DMS153 (cell line): Measurements from ENCODE around the gene BLVRA.
"Not testable (repeated sequence)": the region's sequence is repeated elsewhere in the genome, so short reads cannot be mapped to it uniquely, and the experiment has no call there.

Experiments used
- DNase-seq: peaks from one replicate; lab custom pipeline; 2025; lab: John Stamatoyannopoulos, UW

Gene BLVRA

DNA sequence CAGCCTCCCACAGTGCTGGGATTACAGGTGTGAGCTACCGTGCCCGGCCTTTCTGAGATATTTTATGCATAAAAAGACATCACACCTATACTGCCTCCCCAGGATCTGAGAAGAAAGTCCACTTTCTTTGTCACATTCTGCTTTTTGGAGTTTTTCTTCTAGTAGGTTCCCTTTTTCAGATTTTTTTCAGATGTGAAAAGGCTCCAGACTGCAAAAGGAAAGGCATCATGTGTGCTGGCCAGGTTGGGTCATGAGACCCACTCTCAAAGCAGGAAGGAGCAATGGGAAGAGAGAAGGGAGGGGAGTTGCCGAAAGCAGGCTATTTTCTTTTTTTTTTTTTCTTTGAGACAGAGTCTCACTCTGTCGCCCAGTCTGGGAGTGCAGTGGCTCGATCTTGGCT lies 10.8 kb downstream of the BLVRA start:
- no peak for DNase-seq

DNA sequence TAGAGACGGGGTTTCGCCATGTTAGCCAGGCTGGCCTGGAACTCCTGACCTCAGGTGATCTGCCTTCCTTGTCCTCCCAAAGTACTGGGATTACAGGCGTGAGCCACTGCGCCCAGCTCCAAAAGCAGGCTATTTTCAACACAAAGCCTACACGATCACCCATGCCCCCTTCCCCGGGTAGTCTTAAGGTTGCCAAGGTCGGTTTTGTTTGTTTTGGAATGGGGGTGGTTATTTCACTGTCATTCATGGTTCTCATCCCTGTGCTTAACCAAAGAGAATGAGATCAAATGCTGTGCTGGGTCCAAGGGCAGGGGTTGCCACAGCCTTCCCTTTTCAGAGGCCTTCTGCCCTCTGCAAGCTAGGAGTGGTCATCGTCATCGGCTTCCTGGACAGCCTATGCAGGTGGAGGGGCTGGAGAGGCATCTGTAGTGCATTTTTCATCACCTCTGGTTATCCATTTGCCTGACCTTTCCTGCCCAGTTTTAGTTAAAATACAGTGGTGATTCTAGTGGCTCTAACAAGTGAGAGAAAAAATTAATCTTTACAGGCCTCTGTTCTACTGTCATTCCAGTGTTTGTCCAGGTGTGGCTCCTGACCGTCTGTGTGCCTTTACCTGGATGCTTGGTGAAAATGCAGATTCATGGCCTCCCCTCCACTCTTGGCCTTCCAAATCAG lies 11.4 kb downstream of the BLVRA start:
- DNase-seq: no peak

DNA sequence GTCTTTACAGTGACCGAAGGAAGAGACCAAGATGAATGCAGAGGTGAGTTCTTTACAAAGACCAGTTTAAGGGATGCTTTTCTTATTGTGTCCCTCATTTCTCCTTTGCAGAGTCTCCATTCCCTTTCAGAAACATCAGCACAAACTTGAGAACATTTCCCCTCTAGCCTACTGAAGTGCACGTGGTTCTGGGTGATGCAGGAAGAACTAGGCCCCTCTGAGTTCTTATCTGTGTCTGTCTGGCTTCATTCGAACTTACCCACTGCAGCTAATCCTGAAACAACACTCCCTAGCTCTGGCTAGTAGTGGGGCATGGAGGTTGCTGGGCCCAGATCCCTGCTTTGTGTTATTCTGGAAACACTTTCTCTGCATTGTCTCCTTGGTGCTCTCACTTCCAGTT lies 12.6 kb downstream of the BLVRA start:
- DNase-seq: no peak

DNA sequence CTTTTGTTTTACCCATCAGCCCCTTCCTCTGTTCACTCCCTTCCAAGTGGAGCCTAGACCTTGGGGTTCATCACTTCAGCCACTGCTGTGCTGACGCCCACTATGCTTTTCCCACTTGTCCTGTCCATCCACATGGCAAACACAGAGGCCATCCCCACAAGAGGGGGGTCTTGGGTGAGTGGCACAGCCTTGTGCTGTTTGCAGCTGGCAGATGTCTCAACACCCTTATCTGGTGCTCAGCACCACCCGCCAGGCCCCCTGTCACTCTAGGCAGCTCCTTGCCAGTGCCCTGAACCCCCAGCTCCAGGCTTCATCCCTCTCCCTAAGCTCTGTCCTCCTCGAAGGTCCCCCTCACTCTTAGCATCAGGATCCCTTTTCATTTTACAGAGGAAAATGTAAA lies 13.1 kb downstream of the BLVRA start:
- no peak for DNase-seq

DNA sequence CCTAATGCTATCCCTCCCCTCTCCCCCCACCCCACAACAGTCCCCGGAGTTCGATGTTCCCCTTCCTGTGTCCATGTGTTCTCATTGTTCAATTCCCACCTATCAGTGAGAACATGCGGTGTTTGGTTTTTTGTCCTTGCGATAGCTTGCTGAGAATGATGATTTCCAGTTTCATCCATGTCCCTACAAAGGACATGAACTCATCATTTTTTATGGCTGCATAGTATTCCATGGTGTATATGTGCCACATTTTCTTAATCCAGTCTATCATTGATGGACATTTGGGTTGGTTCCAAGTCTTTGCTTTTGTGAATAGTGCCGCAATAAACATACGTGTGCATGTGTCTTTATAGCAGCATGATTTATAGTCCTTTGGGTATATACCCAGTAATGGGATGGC lies 14.8 kb downstream of the BLVRA start:
- DNase-seq: not testable (repeated sequence)

DNA sequence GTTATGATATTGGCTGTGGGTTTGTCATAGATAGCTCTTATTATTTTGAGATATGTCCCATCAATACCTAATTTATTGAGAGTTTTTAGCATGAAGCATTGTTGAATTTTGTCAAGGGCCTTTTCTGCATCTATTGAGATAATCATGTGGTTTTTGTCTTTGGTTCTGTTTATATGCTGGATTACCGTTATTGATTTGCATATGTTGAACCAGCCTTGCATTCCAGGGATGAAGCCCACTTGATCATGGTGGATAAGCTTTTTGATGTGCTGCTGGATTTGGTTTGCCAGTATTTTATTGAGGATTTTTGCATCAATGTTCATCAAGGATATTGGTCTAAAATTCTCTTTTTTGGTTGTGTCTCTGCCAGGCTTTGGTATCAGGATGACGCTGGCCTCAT lies 16.8 kb downstream of the BLVRA start:
- DNase-seq: not testable (repeated sequence)

DNA sequence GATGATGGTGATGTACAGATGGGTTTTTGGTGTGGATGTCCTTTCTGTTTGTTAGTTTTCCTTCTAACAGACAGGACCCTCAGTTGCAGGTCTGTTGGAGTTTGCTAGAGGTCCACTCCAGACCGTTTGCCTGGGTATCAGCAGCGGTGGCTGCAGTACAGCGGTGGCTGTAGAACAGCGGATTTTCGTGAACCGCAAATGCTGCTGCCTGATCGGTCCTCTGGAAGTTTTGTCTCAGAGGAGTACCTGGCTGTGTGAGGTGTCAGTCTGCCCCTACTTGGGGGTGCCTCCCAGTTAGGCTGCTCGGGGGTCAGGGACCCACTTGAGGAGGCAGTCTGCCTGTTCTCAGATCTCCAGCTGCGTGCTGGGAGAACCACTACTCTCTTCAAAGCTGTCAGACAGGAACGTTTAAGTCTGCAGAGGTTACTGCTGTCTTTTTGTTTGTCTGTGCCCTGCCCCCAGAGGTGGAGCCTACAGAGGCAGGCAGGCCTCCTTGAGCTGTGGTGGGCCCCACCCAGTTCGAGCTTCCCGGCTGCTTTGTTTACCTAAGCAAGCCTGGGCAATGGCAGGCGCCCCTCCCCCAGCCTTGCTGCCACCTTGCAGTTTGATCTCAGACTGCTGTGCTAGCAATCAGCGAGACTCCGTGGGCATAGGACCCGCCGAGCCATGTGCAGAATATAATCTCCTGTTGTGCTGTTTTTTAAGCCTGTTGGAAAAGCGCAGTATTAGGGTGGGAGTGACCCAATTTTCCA lies 20.0 kb downstream of the BLVRA start:
- not testable (repeated sequence) for DNase-seq

DNA sequence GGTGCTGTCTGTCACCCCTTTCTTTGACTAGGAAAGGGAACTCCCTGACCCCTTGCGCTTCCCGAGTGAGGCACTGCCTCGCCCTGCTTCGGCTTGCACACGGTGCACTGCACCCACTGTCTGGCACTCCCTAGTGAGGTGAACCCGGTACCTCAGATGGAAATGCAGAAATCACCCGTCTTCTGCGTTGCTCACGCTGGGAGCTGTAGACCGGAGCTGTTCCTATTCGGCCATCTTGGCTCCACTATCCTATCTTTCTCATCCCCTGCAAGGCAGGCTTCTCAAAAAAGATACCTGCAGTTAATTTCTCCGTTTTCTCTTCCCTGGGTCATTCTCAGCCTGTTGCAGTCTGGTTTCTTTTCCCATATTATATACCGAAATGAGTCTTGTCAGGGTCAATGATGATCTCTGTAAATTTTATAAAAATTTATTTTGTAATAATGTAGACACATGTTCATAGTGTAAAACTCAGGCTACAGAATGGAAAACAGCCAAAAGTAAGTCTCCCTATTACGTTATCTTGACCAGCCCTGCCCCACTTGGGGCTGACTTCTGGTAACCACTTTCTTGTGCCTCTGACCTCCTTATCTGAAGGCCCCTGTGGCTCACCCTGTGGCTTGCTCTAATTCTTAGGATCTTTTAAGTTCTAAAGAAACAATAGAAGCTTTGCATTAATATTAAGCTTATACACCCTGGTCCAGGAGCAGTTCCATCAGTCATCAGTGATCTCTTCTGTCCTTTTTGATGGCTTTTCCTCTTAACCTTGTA lies 20.7 kb downstream of the BLVRA start:
- no peak for DNase-seq

DNA sequence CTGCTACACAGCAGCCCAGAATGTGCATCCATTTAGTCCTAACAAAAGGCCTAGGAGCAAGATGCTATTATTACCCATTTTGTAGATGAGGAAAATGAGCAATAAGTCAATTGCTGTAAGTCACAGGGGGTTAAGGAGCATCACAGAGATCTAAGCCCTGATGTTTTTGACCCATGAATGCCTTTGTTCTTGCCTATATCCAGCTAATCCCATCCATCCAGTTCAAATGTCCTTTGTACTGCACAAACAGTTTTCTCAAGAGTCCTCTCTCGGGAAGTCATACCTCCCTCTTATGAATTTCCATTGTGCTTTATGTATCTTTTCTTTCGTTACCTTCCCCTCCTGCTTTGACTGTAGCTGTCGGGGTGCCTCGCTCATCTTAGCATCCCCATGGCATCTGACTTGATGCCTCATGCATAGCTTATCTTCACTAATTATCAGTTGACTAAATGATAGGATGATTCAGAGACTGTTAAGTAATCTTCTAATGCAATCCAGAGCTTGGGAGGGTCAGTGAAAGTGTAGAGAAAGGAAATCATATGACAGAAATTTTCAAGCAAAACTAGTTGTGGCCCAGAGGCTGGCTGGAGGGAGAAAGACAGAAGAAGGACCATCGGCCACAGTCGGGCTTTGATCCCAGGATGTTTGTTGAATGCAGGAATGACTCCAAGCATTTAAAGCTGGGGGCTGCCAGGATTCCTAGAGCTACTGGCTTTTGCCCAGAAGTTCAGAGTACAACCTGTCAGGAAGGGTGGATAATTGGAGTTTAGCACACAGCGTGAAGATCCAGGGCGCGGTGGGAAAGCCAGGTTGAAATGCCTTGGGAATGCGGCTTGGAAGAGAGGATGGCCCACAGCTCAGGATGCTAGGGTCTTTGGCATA lies 23.5 kb downstream of the BLVRA start:
- no peak for DNase-seq

DNA sequence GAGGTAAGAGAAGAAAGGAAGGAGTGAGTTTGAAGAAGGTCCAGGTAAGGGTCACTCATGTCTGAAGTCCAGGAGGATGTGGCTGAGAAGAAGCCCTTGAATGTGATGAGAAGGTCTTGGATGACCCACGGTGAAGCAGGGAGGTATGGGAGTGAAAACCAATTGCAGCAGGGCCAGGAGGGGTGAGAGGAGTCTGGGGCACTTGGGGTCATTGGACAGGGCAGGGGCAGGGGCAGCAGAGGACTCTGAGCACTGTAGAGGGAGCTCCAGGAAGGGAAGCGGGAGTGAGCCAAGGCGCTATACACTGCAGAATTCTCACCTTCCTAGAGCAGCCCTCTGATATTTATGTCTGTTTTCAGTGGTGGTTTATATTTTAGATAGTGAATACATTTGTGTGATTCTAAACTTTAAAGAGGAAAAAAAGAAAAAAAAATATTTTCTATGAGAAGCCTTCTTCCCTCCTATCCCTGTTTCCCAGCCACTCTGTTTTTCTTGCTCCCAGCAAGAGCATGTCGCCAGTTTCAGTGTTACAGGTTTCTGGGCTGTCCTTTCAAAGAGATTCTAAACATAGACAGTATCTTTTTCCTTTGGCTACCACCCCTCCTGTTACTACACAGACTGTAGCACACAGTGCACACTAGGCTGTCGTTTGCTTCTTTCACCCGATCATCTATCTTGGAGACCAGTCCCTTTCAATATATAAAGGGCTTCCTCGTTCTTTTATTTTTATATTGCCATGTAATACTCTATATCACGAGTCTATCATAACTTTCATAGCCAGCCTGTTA lies 24.5 kb downstream of the BLVRA start:
- no peak for DNase-seq

DNA sequence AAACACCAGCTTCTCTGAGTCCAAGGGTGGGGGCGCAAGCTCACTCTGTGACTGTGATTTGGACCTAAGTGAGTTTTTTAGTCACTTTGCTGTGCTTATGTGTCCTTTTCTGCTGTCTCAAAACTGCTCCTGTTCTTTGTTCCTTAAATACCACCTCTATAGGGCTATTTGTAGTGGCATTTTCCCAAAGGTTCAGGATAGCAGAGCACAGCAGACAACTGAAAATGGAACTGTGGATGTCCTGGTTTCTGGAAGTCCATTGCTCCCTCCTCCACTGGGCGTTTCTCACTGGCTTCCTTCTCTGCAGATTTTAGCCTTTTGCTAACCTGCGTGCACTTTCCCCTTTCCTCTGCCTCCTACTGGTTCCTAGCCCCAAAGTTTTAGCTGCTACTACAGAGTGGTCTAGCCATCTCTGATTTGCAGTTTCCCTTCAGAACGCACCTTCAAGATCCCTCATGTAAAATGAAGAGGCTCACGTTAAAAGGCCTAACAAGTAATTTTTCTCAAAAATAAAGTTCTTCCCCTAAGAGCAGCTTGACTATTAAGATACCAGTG lies 25.6 kb downstream of the BLVRA start:
- DNase-seq: no peak

DNA sequence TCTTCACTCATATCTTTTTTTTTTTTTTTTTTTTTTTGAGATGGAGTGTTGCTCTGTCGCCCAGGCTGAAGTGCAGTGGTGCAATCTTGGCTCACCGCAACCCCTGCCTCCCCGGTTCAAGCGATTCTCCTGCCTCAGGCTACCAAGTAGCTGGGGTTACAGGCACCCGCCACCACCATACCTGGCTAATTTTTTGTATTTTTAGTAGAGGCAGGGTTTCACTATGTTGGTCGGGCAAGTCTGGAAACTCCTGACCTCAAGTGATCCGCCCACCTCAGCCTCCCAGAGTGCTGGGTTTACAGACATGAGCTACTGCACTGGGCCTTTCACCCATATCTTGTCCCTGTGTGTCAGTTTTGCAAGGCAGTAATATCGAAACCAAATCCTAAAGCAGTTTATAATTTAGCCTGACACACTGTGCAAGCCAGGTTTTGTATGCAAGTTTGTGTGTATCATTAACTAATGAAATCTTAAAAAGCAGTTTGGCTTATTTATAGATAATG lies 26.2 kb downstream of the BLVRA start:
- DNase-seq: not testable (repeated sequence)

DNA sequence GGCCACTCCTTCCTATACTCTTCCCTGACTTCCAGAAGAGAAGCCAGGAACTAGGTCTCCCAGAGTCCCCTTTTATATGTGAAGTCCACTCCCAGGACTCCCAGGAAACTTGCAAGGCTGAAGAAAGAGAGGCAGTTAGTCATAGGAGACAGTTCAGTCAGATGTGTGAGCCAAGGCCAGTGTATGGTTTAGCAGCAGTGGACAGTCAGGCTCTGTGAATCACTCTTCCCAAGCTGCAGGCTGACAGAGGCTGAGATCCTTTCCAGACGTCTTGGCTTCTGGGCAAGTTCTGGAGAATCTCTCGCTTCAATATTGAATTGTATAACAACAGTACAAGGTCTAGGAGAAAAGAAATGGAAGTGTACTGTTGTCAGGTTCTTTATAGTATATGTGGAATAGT lies 26.9 kb downstream of the BLVRA start:
- no peak for DNase-seq

DNA sequence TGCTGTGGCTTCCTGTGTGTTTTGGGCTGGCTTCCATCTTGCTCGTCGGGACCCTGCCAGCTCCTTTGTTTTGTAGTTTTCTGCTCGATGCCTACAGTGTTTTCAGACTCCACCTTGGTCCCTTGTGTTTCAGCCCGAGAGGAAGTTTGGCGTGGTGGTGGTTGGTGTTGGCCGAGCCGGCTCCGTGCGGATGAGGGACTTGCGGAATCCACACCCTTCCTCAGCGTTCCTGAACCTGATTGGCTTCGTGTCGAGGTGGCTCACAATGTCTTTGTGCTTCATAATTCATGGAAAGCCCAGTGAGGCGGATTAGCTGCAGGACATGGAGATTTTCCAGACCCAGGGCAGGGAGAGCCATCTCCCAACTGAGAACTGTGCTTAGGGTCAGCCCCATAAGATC lies 29.3 kb downstream of the BLVRA start:
- DNase-seq: no peak

DNA sequence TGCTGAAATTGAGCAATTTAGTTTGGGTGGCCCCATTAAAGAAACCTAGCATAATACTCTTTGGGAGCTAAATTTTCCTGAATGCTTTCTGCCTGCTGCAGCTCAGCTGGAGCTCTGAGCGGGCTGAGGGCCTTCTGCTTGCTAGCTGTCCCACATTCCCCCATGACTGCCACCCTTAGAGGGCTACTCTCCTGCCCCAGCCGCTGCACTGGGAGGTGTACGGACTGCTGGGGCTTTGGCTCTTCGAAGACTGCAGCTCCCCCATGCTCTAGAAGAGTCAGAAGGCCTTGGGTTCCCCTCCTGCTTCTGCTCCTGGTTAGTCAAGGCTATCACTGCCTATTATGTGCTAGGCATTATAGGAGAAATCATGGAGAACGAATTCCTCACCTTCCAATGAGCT lies 31.5 kb downstream of the BLVRA start:
- DNase-seq: no peak

DNA sequence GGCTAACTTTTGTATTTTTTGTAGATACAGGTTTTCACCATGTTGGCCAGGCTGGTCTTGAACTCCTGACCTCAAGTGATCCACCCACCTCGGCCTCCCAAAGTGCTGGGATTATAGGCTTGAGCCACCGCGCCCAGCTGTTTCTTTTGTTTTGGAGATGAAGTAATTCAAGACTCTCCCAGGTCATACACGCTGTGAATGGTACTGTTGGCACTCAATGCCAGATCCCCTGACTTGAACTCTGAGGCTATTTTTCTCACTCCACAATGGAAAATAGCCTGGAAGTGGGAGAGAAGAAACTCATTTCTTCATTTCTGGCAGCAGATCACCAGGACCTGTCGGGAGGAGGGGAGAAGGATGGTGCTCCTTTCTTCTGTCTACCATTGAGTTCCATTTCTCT lies 32.4 kb downstream of the BLVRA start:
- no peak for DNase-seq

DNA sequence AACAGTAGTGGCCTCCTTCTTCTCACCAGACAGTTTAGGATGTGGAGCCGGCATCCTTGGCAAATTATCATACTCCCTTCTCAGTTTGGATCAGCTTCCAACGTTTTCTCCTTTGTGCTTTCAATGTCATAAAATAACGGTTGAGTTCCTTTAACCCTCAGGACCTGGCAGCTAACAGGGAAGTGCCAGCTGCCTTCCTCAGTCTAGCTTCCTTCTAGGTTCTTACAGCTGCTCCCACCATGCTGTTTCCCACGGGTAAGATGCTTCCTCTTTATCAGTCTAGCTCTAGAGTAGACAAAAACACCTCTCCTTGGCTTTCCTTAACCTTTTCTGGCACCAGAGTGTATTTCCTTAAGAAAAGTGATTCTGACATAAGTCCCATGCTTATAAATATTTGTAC lies 33.2 kb downstream of the BLVRA start:
- DNase-seq: no peak

DNA sequence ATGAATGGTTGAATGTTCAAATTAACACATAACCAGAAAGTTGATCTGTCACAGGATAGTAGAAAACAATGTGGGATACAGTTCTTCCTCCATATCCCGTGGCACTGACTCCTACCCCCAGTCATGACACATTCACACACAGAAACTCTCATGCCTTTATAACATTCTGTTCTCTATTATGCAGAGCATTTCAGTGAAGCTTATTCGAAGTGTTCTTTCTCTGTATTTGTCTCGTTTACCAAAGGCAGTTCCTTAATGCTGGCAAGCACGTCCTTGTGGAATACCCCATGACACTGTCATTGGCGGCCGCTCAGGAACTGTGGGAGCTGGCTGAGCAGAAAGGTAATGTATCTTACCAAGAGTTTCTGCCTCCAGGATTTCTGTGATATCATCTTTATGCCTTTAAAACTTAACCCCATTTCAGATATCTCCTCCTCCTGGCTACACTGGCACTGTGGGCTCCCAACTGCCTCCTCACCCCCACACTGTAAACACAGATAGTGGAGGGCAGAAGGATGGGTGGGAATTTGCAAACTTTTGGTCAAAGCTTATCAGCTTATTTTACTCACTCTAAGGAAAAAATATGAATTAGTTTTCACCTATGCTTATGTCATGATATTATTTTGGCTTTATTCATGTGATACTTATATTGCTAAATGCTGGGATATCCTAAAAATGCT lies 34.1 kb downstream of the BLVRA start:
- no peak for DNase-seq

DNA sequence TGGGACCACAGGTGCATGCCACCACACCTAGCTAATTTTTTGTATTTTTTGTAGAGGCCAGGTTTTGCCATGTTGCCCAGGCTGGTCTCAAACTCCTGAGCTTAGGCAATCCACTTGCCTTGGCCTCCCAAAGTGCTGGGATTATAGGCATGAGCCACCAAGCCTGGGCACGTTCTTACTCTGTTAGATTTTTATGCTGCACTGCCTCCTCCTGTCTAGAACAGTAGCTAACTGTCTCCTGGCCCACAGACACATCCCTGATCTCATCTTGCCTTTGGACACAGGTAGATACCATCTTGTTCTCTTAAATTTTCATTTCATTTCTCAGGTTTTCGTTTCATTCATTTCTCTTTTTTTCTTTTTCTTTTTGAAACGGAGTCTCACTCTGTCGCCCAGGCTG lies 41.1 kb downstream of the BLVRA start:
- no peak for DNase-seq

DNA sequence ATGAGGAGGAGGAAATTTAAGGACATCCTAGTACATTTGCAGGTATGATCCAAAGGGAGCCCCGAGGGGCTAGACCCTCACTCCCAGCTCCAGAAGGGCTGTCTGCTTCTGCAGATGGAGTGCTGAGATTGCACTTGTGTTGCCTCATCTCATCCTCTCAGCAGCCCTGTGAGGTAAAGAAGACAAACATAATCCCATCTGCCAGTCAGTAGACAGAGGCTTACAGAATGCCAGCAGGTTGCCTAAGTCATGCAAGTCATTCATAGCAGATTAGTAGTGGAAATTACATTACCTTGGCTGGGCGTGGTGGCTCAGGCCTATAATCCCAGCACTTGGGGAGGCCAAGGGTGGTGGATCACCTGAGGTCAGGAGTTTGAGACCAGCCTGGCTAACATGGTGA lies 45.4 kb downstream of the BLVRA start:
- DNase-seq: no peak
